GM19043 (cell line): ENCODE data around the gene BRI3BP.
"Not testable (repeated sequence)": the region's sequence is repeated elsewhere in the genome, so short reads cannot be mapped to it uniquely, and the experiment has no call there.

Experiments used
- ATAC-seq: cut with Tn5 transposase; IDR thresholded peaks from one replicate; pipeline ENCODE4 v1.9.1; 2021; ENCODE audit warnings: low read depth; ENCODE audit not compliant: unreplicated experiment

The BRI3BP gene

DNA sequence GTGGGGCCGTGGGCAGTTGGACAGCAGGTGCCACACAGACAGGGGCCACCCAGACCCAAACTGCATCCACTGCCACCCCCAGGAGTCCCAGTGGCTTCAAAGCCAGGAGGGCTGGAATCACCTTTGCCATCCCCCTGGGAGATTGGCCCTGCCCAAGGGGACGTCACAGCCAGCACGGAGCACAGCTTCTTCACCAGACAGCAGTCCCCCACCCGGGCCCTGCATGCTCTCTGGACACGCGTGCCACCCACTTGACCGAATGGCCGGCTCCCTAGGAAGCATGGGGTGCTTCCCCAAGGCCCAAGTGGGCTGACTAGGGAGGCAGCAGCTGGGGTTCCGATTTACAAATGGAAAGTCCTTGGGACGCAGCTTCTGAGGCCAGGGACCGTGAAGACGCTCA is 21.8 kb upstream of the BRI3BP start:
- no peak for ATAC-seq

DNA sequence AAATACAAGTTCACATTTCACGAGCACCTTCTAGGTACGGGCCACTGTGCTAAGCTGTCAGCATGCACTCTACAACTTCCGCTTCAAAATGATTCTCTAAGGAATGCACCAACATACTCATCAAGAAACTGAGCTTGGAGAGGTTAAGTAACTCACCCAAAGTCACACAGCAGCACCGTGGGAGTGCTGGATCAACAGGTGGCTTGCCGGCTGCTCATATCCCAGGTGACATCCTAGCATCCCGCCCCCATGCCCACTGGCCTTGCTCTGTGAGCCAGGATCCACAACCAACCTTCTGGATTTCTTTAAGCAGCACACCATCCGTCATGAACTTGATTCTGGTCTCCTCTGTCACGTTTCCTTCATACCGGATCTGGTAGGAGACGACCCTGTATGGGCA is 21.2 kb upstream of the BRI3BP start:
- ATAC-seq: no peak

DNA sequence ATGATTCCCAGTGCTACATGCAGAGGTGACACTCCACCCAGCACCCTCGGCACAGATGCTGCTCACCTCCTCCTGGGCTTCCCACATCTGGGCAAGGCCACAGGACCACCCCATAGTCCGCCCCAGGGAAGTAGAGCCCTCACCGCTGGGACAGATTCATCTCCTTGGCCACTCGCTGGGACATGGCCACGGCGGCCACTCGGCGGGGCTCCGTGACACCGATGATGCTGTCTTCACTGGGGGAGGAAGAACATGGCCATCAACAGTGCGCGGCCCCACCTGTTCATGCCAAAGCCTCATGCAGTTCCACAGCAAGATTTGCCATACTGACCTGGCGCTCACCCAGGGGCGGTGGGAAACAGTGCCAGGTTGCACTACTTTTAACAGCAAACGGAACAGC is 18.2 kb upstream of the BRI3BP start:
- ATAC-seq: no peak

DNA sequence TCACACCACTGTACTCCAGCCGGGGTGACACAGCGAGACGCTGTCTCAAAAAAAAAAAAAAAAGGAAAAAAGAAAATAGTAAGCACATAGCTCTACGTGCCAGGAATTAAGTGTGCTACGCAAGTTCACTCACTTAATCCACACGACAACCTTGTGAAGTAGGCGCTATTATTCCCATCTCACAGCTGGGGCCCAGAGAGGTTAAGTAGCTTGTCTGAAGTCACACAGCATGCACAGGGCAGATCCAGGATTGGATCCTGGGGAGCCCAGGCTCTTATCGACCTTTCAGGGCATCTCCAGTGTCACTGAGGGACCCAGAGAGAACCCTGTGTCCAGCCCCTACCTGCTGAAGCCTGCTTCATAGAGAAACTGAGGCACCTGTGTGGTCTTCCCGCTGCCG is 16.4 kb upstream of the BRI3BP start:
- ATAC-seq: no peak

DNA sequence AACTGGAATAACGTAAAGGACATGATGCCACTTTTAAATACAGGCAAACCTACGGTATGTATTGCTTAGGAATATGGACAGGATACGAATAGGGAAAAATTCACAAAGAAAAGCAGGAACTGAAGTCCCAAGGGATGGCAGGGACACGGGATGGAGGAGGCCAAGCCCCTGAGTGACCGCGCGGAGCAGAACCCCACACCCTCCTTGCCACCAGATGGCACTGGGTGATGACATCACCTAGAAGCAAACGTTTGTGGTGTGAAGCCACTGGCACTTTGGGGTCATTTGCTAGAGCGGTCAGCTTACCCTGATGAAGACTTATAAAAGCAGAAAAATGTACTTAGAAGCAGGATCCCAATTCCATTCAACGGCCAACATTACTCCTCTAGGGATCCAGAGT is 13.9 kb upstream of the BRI3BP start:
- ATAC-seq: no peak

DNA sequence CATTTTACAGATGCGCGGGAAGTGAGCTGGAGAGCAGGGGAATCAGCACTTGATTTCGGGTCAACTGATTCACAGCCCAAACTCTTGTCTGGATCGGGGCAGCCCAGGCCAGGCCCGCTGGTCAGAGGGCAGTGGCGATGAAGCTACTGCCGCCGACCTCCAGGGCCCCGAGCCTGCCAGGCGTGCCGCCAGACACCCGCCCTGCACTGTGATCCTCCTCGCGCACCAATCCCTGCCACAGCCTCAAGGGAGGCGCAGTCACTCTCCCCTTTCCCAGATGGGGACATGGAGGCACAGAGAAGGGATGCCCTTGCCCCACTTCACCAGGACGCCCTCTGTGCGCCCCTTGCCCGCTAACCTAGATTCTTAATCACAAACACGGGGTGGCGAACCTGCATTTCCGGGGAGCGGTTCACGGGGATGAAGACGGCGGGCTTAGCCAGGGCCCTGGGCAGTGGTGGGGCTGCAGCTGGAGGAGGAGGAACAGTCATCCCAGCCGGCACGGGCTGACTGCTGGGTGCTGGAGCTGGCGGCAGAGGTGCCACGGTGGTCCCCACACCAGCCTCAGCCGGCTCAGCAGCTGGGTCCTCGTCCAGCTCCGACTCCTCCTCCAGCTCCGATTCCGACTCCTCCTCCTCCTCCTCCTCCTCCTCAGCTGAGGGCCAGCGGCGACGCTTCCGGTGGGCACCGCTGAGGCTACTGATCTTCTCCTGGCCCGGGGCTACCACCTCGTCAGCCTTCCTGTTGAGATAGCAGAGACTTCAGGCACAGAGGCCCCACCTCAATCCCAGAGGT is 13.2 kb upstream of the BRI3BP start:
- no peak for ATAC-seq

DNA sequence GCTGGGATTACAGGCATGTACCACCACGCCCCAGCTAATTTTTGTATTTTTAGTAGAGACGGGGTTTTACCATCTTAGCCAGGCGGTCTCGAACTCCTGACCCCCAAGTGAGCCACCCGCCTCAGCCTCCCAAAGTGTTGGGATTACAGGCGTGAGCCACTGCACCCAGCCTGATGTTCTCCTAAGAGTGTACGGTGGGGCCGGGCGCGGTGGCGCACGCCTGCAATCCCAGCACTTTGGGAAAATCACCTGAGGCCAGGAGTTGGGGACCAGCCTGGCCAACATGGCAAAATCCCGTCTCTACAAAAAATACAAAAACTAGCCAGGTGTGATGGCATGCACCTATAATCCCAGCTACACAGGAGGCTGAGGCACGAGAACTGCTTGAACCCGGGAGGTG is 6.6 kb upstream of the BRI3BP start:
- not testable (repeated sequence) for ATAC-seq

DNA sequence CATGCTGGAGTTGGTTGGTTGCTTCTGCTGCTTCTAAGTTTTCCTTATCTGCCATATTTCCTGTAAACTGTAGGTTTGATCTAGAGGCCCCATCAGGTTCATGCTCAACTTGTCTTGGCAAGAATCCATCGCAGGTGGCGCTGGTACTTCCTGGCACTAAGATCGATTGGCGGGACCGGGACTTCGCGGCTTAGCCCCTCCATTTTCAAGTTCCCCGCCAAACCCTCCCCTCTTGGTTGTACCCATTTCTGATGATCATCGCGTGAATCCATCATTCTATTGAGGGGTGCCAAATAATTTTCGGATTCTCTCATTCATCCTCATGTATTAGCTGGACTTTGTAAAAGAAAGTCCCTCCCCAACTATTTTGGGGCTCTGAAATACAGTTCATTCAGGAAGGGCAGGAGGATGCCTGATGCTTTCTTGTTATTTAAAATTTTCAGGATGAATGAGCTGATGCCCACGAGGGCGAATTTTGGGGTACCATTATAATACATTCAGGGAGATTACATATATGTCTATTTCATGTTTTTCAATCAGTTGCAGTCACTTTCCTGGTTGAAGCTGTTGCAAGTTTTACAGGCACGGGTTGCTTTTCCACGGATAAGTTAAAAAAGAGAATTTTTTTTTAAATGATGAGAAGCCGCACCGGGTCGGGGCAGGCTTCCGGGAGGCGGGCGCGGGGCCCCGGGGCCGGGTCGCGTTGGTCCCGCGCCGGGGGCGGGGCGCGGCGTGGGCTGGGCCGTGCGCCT is 395 bp upstream of the BRI3BP start:
- peak; percentile 30 for ATAC-seq

DNA sequence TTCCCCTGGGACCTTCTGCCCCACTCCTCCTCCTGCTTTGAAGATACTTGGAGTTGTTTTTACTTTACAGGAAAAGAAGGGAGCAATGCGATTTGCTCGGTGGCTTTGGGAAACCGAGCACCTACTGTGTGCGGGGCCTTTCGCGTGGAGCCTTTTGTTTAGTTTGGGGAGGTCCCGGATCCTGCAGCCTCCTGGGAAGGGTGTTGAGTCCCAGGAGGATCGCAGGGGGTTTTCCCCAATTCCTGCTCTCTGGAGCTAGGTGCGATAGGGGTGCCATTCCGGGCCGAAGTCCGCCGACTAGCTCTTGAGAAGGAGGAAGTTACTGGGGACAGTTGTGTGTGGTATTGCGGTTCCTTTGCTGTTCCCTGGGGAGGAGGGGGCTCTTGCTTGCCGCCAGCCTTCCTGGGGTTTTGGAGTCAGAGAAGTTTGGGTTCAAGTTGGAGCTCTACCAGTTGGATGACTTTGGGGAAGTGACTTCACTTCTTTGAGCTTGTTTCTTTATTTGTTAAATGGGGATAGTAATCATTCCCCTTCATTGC is 1.1 kb downstream of the BRI3BP start:
- no peak for ATAC-seq

DNA sequence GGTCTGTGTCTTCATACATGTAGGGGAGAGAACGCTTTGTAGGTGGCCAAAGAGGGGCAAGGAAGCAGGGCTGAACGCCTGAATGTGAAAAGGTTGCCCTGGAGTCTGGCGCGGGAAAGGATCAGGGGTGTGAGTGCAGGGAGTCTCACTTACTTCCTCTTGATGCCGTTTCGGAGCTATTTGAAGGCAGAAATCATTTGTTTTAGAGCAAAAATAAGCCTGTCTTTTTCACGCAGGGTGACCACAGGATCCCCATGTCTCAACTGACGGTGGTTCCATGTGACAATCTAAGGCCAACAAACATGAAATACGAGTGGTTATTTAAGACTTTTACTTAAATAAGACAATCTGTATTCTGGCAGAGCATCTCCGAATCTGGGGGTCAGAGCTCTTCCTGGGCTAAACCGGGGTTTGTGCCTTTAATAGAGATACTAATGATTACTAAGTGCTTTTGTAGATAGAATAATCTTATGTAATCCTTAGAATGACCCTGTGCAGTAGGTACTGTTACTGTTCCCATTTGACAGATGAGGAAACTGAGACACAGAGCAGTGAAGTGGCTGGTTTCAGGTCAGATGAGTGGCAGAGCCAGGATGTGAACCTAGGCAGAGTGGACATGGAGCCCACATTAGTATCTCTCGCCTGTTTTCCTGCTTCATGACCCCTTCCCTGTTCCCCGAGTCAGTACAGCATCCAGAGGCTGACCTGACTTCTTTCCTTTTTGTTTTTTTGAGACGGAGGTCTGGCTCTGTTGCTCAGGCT is 1.9 kb downstream of the BRI3BP start:
- ATAC-seq: no peak

DNA sequence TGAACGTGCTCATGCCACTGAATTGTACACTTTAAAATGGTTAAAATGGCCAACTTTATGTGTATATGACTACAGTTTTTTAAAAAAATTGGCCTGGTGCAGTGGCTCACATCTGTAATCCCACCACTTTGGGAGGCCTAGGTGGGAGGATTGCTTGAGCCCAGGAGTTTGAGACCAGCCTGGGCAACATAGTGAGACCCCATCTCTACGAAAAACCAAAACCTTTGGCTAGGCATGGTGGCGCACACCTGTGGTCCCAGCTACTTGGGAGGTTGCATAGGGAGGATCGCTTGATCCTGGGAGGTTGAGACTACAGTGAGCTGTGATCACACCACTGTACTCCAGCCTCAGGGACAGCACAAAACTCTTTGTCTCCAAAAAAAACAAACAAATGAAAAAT is 5.3 kb downstream of the BRI3BP start:
- ATAC-seq: no peak

DNA sequence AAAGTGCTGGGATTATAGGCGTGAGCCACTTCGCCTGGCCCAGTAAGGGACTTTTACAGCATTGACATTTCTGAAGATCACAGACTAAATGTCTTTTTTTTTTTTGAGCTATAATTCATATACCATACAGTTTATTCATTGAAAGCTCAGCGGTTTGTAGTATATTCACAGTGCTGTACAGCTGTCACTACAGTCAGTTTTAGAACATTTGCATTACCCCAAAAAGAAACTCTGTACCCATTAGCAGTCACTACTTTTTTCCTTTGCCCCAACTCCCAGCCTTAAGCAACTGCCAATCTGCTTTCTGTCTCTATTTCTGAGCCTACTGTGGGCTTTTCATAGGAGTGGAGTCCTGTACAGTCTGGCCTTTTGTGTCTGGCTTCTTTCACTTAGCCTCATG is 8.2 kb downstream of the BRI3BP start:
- ATAC-seq: no peak

DNA sequence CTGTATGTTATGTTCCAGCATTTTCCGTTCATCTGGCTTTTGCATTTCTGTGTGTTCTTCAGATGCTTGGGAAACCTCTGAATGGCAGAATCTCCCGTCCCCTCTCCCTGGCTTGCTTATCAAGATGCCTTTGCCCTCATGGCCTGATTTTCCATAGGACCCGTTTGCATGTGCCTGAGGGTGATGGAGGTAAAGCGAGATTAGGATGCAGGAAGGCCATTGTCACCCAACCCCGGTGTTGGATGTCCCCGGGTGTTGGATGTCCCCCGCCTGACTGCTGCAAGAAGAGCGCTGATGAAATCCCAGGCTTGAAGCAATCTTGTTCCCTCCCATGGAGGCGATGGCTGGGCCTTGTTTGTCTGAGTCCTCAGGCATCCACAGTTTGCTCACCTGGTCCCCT is 9.6 kb downstream of the BRI3BP start:
- no peak for ATAC-seq

DNA sequence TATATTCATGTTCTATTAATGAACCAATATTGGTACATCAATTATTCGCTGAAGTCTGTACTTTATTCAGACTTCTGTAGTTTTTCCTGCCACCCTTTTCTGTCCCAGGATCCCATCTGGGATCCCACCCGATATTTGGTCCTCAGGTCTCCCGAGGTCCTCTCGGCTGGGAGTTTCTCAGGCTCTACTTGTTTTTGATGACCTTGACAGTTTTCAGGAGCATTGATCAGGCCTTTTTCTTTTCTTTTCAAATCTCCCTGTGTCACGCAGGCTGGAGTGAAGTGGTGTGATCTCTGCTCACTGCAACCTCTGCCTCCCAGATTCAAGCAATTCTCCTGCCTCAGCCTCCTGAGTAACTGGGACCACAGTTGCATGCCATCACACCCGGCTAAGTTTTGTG is 11.2 kb downstream of the BRI3BP start:
- no peak for ATAC-seq

DNA sequence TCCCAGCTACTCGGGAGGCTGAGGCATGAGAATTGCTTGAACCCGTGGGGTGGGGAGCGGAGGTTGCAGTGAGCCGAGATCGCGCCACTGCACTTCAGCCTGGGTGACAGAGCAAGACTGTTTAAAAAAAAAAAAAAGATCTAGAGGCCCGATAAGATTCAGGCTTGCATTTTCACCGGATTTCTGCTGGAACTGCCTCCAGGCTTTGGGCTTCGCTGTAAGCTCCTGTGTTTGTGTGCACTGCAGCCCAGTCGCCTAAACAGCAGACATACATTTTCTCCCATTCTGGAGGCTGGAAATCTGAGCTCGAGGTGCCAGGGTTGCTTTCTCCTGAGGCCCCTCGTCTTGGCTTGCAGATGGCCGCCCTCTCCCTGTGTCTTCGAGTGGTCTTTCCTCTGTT is 12.2 kb downstream of the BRI3BP start:
- ATAC-seq: no peak

DNA sequence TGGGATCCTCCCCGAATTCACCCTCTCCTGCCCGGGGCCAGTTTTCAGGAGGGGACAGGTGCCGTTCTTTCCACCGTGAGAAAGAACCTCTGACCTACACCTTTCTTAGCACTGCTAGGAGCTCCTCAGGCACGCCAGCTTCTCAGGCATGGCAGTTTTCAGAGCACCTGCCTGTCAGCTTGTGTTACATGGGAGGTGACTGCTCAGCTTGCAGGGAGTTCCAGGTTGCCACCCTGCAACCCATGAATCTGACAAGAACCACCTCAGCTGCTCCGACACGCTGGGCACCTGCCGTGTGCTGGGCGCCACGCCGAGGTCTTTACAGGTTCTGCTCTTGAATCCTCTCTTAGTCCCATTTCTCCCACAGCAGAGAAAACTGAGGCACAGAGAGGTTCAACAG is 12.9 kb downstream of the BRI3BP start:
- no peak for ATAC-seq

DNA sequence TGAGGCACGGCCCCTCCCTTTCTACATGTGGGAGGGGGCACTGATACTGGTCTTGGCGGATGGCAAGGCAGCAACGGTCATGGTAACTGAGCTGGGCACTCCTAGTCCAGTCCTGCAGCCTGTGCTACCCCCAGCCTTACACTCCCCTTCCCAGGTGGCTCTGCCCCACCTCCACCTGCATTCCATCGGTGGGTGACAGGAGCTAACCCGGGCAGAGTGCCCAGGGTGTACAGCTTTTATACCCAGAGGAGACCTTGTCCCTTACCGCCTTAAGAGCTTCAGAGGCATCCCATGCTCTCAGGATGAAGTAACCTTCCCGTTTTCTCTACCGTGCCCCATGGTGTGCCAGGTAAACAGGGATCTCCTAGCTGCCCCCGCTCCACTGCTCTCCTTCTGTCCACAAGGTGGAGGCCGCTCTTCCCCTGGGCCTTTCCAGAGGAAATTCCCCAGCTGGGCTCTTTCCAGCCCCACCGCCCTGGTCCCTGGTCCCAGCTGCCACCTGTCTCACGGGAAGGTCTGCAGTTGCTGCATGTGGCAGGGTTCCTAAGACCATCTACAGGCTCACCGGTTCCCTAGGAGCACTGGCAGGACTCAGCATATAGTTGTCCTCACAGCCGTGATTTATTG is 20.5 kb downstream of the BRI3BP start:
- ATAC-seq: no peak

DNA sequence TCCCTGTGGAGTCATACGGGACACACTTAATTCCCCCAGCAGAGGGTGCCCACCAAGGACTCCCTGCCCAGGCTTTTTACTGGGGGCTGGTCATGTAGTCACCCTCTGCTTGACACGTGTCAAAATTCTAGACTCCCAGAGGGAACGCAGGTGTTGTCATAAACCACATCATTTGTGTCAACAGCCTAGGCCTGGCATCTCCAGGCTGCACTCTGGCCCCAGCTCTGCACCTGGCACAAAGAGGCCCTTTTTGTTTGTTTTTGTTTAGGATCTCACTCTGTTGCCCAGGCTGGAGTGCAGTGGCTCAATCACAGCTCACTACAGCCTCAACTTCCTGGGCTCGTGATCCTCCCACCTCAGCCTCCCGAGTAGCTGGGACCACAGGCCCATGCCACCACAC is 21.1 kb downstream of the BRI3BP start:
- ATAC-seq: no peak

DNA sequence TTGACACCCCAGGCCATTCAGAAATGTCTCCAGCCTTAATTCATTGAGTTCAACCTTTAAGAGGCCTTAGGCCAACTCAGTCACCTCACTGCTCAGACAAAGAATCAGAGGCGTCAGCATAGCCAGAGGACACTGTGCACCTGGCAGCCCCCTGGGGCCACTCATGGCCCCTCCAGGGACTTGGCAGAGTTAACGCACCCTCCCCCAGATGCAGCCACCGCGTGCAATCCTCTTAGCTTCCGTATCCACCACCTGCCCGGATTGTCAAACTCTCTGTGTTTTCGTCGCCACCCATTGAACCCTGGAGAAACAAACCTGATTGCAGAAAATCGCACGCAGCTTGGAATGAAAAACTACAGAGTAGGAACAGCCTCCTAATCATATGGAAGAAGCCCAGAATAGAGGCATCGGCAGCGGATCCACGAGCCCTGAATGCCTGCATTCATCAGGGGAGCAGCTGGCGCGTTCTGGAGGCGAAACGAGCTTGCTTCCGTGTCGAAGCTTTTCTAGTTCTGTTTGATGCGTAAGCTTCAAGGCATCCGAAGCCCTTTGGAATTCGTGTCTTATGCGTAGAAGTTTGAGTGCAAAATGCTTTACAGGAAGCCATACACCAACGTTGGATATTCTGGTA is 22.4 kb downstream of the BRI3BP start:
- ATAC-seq: no peak

DNA sequence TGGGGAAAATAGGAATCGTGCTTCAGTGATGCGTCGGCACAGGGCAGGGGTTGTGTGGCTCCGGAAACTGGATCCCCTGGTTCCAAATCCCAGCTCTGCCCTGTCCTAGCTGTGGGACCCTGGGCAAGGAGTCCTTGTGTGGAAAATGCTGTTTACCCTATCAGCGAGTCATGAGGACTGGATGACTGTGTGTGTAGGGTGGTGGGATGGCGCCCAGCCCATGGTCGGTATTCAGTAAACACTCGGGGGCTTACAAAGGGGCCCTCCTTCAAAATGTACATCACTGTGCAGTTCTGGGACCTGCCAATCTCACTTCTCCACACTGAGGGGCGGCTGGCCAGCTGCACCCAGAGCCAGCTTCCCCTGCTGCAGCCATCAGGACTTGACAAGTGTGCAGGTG is 24.4 kb downstream of the BRI3BP start:
- ATAC-seq: no peak
